Epithelial cell of esophagus (primary cell): ENCODE data around the gene ADGRL1.

ENCODE experiments used
- DNase-seq: peaks from one replicate; pipeline ENCODE4 v3.0.0; 2010; ENCODE audit warnings: low read depth
- H3K4me3 ChIP-seq: 2 replicates; pipeline ENCODE4 v1.5.1; 2011; ENCODE audit warnings: mild to moderate bottlenecking, low read length, control low read depth
- CTCF ChIP-seq: IDR thresholded peaks from 2 replicates; pipeline ENCODE4 v1.5.1; 2011; ENCODE audit warnings: low read depth, mild to moderate bottlenecking, low read length, control low read depth, inconsistent platforms; ENCODE audit not compliant: insufficient read depth; ENCODE audit errors: missing control alignments

The ADGRL1 gene

GRCh38 chr19:14127929-14128509, 78.0 kb downstream of the ADGRL1 start:
- no peak for TF ChIP-seq CTCF
- no peak for DNase-seq
- H3K4me3 ChIP-seq: no peak overlapping the region

GRCh38 chr19:14127176-14127575, 78.8 kb downstream of the ADGRL1 start:
- TF ChIP-seq CTCF: no peak
- no peak for DNase-seq

GRCh38 chr19:14122924-14123323, 83.0 kb downstream of the ADGRL1 start:
- H3K4me3 ChIP-seq: no peak overlapping the region
- no peak for DNase-seq
- no peak for TF ChIP-seq CTCF

More at GRCh38 chr19:14127176-14127575, 78.8 kb downstream of the ADGRL1 start:
- no peak overlapping the region for H3K4me3 ChIP-seq

GRCh38 chr19:14120497-14120780, 85.5 kb downstream of the ADGRL1 start:
- TF ChIP-seq CTCF: no peak
- no peak overlapping the region for H3K4me3 ChIP-seq
- DNase-seq: no peak

GRCh38 chr19:14119644-14120496, 86.1 kb downstream of the ADGRL1 start:
- no peak for DNase-seq
- TF ChIP-seq CTCF: no peak
- no peak overlapping the region for H3K4me3 ChIP-seq

GRCh38 chr19:14119146-14119545, 86.8 kb downstream of the ADGRL1 start:
- no peak for TF ChIP-seq CTCF
- no peak overlapping the region for H3K4me3 ChIP-seq
- DNase-seq: no peak
